Medulla oblongata (tissue), 1 donor: ENCODE measurements around the gene MREG.
A peak's percentile ranks its signal among the peaks of the same experiment; 100 is the strongest.
"Not testable (repeated sequence)": the region's sequence is repeated elsewhere in the genome, so short reads cannot be mapped to it uniquely, and the experiment has no call there.

Source experiments
- DNase-seq: peaks from one replicate; pipeline ENCODE4 v3.0.0-alpha.2; 2015; ENCODE audit errors: extremely low spot score

Gene MREG

DNA sequence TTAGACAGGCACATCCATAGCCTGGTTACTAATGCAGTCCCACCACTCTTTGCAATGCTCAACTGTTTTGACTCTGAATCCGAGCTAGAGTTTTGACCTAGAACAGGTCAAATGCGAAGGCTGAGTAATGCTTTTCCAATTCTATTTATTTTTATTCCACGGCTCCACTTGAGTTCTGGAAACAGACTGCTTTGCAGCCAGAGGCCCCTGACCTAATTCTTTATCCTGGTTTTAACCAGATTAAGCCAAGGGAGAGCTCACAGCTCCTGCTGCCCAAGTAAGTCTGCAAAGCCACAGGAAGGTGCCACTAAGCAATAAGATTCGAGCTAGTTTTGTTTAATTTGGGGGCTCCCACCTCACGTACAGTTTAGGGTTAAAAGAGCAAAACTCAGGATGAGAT, 51.4 kb downstream of the MREG start:
- DNase-seq = no peak

DNA sequence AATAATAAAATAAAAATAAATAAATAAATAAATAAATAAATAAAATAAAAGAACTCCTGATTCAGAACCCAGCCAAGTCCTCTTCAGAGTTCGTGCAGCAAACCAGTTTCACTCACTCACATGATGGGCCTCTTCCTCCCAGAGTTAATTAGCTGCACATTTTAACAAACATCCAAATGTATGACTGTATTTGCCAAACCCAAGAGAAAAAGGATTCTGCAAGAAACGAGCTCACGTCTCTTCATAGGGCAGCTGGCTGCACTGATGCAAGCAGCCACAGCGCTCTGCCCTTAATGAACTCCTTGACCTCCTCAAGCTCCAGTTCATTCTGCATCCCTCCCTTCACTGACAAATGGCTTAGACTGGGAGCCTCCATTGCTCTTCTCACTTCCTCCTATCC, 55.1 kb downstream of the MREG start:
- no peak for DNase-seq

DNA sequence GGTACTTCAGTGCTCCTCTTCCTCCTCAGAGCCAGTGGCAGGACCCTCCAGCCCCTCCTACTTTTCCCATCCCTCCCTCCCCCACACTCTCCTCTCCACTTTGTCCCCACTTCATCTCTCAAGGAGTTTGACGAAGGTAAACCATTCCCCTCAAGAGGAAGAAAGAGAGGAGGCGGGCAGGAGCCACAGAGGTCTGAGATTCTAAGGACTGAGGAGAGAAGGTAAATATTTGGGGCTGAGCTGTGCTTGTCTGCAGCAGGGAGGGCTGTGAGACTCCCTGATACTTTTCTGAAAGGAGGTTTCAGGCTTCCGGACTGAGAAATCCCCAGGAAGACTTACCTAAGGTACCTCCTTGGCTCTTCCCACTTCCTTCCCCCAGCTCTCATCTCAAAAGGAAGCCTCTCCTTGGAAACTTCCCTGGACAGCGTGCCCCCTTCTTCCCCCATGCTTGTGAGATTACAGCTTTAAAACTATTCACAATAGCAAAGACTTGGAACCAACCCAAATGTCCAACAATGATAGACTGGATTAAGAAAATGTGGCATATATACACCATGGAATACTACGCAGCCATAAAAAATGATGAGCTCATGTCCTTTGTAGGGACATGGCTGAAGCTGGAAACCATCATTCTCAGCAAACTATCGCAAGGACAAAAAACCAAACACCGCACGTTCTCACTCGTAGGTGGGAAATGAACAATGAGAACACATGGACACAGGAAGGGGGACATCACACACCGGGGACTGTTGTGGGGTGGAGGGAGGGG, 55.8 kb downstream of the MREG start:
- DNase-seq = not testable (repeated sequence)

DNA sequence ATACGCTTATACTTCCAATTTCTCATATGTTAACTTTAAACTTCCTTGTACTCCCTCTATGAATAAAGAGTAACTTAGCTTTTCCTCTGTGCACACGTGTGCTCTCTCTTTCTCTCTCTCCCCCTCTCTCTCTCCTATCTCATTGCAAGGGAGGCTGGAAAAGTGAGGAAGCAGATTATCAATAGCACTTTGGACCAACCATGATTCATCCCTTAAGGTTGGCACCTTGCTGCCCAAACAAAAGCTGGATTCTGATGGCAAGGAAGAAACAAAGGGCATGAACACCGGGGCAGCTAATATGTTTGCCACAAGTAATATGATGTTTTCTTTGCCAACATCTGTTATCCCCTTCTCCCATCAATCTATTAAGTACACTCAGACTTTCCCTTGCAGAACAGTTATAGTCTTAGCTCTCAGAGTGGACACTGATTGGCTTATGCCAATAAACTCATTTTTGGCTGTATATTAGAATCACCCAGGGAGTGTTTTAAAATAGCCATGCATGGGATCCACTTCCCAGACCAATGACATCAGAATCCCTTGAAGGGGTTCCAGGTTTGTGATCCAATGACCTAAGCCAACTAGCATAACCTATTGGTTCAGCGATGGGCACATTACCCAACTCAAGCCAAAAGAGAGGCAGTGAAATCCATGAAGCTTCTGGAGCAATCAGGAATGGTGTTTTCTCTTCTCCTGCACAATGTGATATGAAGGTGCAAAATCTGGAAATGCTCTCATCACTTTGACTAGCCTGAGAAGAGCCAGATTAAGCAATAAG, 60.3 kb downstream of the MREG start:
- peak; percentile 13 for DNase-seq

DNA sequence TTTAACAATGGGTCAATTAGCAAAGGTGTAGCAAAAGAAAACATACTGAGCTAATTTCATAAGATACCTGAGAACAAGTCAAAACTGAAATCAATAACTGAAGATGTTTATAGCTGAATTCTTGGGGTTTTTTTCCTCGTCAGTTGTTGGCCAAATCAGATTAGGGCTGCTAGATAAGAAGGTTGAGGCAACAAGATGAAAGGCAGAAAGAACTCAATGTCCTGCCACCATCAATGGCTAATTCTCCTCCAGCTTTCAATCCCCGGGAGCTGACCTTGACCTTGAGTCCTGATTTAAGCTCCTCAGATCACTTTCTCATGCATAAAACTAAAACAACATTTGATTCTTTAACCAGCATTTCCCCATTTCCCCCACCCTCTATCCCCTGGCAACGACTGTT, 61.8 kb downstream of the MREG start:
- no peak for DNase-seq

DNA sequence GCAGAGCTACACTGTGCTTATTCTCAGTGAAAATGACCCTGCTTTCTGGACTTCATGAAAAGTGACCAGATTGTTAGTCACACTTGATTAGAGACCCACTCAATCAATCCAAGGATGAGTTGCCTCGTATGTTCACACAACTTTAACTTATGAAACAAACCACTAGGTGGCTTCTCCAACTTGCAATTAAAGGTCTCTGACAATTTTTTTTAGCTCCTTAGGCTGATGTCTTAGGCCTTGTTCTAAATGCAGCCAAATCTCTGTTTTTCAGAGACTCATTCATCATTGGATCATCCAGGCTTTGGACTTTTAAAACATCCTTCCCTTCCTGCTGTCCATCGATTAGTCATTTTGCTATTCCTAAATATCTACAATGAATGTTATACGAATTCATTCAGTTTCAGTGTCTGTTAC, 63.4 kb downstream of the MREG start:
- DNase-seq = peak; percentile 53

DNA sequence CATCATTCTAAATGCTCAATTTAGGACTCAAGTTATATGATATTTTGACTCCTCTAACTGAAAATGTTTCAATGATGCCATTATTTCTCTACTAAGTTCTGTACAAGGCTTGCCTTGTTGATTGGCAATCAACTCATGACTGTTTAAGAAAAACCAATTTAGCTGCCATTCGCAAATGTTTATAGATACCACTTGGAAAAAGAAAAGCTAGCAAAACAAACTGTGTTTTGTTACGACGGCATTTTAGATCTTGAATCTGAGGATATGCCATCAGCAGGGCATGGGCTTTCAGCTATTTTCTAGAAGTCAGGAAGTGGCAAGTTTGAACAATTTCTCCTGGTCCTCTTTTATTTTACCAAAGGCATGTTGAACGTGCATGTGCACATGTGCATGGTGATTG, 65.3 kb downstream of the MREG start:
- no peak for DNase-seq

DNA sequence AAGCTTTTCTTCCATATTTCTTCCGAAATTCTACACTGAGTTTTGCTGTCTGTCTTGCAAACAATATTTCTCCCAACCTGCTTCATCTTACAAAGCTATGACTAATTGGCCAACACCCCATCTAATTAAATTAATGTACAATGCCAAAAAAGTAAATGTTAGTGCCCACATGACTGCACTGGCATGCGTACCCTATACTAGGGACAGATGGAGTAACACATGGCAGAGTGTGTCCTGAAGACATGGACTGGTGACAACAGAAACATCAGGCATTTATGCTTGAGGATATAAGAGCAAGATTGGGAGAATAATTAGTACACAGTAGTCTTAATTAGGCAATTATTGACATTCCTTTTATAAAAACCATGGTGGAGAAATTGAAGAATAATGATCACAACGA, 66.8 kb downstream of the MREG start:
- DNase-seq = no peak

DNA sequence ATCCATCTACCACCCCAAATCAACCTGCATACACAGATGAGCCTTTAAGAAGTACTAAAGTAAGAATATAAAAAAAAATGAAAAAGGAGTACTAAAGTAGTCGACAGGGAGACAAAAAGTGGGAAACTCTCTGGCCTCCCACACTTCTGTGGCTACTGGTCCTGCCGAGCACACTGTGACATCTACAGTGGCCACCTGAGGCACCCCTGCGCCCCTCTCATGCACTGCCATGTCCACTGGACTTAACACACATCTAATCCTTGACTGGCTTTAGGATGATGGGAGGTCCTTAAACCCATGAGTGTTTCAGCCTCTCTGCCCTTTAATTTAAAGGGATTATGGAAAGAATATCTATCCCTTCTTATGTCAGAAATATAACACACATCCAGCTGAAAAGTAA, 71.2 kb downstream of the MREG start:
- DNase-seq = no peak

DNA sequence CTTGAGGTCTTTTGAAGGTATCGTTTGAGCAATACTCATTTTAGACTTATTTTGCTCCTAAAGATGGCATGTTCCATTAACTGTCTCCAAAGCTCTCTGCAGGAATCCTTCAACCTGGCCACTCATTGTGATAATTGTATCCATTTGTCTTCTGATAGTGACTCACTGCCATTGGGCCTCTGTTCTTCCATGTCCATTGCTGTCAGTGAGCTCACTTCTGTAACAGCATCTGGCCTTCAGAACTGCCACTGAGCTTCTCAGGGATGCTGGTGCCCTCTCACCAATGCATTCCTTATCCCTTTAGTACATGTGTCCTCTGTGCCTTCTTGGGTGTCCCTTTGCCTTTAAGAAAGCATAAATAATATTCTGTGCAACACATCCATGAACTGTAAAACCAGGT, 71.6 kb downstream of the MREG start:
- DNase-seq = no peak

DNA sequence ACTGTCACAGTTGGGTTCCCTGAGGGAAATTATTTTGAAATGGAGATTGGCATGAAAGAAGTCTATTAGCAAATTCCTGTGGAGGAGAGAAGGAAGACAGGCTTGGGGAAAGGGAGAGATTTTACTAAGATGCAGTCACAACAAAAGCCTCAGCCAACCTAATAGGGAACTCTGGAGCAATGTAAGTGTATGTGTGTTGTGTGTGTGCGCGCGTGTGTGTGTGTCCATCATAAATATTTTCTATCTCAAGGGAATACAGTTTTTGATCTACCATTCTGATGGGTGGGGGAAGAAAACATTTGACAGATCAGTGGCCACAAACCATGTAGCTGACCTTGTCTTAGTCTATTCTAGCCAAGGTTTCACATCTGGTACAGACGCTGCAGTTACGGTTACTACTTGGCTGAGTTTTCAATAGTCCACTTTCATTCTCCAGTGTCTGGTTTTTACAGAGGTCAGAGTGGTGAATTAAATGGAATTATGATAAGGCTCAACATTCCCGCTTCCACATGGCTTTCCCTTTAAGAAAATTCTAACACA, 72.6 kb downstream of the MREG start:
- DNase-seq = no peak

DNA sequence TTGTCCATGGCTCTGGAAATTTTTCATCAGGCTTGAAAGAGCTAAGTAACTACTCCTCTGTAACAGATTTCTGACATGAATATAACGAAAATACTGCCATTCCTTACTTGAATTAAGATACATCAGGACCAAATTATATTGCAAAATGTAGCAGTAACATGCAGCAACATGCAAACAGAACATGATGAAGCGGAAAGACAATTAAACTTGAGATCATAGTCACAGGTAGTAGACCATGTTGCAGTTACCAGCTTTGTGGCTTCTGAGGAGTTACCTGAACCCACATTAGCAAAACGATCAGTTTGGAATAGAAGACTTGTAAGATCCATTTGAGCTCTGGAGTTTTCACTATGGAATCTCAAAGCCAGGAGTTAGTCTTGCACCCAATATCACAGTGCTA, 76.2 kb downstream of the MREG start:
- no peak for DNase-seq

DNA sequence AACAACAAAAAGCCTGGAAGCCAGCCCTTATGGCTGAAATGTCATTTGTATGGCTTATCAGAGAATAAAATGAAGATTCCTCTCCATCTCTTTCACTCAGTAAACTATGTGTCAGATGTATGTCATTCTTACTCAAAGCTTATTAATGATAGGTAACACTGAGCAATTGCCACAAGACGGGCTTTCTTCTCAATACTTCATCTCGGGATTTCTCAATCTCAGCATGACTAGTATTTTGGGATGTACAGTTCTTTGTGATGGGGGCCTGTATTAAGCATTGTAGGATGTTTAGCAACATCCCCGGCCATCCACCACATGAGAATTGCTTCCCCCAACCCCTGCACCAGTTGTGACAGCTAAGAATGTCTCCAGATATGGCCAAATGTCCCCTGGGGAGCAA, 80.2 kb downstream of the MREG start:
- no peak for DNase-seq

DNA sequence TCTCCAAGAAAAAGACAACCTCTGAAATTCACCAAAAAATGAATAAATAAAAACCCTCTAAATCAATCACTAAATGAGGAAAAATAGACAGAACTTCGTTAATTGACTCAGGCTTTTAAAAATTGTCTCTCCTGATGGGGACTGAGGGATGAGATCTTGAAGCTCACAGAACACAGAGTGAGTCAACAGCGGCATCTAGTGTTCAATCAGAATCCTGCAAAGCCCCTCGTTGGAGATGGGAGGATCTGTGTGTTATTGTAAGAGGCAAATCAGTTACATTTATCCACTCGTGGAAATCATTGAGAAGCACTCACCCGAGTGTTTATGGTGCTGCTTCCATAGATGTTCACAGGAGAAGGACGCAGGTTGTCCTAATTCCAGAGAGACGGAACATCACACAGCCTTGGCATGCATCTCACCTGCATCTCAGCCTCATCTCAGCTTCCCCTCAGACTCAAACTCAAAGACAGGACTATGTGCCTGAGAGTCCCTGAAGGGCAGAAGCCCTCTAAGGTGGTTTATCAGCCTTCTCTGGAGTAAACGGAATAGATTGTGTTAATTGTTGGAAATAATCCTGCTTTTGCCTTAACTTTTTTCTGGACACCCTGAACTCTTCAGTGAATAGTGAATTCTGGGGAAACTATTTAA, 82.0 kb downstream of the MREG start:
- peak; percentile 89 for DNase-seq

DNA sequence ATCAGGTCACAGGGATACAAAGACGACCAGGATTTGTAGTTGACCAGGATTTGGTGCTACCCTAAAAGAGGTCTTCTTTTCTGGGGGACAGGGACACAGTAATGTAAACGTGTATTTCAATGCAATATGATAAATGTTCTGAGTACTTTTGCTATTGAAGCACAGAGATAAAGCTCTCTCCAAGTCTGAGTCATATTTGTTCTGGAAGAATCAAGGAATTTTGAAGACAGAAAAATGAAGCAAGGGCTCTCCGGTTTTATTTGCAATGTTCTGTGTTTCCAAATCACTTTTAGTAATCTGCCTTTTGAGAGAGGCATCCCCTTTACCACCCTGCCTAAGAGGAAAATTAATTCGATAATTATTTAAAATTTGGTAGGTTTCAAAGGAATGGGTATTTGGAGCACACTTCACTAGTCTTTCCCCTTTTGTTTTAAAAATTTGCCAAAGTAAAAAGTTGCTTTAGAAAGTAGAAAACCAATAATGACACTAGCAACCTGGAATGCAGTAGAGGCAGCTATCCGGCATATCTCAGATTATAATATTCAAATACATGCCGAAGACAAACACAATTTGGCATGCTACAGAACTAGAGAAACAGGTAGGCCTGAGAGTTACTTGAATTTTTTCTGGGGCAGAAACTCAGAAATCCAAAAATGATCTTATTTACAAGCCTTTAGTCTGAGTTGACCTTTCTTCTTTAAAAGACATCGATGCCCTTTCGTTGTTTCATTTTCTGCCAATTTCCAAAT, 82.7 kb downstream of the MREG start:
- no peak for DNase-seq

DNA sequence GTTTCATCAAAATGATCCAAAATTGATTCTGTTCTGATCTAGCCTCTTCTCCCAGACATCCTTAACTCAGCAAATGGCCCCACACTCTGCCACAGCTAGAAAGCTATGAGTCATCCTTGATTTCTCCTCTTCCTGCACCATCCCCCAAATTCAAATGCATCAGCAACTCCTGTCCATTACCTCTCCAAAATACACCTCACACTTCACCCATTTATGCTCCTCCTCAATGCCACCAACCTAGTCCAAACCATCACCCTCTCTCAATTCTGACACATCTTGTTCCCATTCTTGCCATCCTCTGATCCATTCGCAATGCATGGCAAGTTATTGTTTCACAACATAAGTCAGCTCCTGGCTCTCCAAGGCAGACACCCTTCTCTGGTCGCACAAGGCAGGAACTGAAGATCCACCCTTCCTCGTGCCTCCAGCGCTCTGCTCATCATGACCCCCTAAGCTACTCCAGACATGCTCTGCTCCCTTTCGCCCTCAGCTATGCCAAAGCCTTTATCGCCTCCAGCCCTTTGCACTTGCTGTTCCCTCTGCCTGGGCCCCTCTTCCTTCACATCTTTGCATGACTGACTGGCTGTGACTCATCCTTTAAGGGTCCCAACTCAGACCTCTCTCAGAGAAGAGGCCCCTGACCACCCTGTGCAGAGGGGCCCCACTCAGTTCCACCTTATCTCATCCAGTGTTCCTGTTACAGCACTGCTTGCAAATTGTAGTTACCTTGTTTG, 83.6 kb downstream of the MREG start:
- DNase-seq = no peak

DNA sequence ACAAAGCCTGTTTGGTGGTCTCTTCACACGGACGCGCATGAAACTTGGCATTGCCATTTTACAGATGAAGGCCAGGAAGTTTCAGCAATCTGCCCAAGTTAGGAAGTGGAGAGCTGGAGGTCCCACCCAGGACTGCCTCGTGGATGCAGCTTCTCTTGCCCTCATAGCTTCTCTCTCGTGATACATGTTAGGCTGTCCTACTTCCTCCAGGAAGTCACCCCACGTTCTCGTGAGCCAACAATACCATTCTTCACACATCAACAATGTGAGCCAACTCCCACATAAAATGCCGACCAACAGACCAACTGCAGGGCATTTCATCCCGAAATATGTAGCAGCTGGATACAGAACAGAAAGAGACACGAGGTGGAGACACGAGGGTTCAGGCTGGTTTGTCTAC, 85.3 kb downstream of the MREG start:
- DNase-seq = no peak

DNA sequence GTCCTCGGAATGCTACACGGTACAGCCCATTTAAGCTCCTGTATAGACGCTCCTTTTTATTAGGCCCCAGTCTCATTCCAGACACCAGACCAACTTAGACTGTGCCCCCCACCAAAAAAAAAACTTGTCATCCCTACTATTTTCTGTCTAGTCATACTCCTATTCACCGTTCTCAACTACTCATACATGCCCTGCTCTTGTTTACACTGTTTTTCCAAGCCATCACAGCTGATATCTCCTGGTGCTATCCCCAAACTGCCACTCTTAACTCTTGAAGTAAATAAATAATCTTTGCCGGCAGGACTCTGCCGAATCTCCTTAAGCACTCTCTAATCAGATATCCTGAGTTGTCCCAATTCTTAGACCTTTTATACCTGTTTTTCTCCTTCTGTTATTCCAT, 86.4 kb downstream of the MREG start:
- DNase-seq = not testable (repeated sequence)

DNA sequence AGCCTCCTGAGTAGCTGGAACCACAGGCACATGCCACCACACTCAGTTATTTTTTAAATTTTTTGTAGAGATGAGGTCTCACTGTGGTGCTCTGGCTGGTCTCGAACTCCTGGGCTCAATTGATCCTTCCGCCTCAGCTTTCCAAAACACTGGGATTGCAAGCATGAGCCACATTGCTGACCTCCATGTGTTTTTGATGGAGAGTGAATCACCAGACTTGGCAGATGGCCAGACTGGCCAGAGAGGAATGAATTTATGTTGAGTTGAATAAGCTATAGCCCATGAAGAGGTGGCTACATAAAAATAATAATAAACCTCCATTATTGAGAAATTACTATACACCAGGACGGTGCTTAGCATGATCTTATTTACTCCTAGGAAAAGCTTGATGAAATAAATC, 91.5 kb downstream of the MREG start:
- DNase-seq = no peak

DNA sequence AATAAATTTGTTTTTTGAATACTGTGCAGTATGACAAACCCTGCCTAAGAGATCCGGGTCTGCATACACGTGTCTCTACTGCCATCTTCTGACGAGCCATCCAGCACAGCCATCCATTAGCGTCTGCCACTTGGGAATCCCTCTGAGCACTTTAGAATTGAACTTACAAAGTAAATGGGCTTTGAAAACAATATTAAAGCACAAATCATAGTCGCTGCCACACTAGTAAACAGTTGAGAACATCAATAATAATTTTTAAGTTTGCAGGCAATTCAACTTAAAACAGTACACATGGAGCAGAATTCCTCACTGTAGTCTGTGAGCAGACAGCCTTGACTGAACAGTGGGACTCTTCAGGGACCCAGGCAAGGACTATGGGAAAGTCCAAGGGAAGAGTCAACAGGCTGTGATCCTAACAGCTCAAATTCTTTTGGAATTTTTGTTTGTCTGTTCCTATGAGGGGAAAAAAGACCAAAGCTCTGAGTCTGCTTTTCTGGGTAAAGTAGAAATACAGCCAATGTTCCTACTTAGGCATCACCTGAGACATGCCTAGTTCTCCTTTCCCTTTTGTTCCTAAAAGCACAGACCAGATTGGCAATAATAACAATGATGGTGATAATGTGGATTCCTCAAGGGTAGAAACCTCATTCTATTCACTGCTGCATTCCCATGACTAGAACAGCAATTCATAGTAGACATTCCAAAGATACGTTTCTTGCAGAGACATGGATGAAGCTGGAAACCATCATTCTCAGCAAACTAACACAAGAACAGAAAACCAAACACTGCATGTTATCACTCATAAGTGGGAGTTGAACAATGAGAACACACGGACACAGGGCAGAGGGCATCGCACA, 92.9 kb downstream of the MREG start:
- peak; percentile 86 for DNase-seq
